Left colon (tissue), 2 donors: ENCODE results near the gene DUS1L. TPM values are rescaled to one million over a fixed set of nuclear protein-coding genes. Genes with fewer than 3 reads are reported as not detected.

Source experiments
- ATAC-seq: fragments of 200-7000 bp; cut with Tn5 transposase; one replicate; pipeline ENCODE4 v1.9.1; 2020; ENCODE audit warnings: mild to moderate bottlenecking, moderate library complexity
- DNase-seq, 2 donors: peaks; one replicate each; pipeline ENCODE4 v3.0.0-alpha.2; 2020
- intact Hi-C, 2 donors: fragments of 100-400 bp; cut with DNase I in 1 of 2; cut with micrococcal nuclease in 1 of 2; formaldehyde crosslinking; loops; one replicate each; pipeline versions ENCODE4 v1.11.2 to v1.14.0; 2022; cut with DNase I, micrococcal nuclease
- total RNA-seq, 2 donors: library from RNA; stranded (reverse); fragmentation: NEBNext Ultra II Directional; extraction: Animal tissue kit (Norgen Biotek cat#: 25700); gene quantifications; one replicate each; pipeline ENCODE4 v1.2.1, GENCODE V29; 2021
- donor health status: DM: no; HTN: no; CAD: no.
- donor health status: DM: yes; HTN: yes; CAD: no.

Gene DUS1L
- total RNA-seq, 2 donors from 2014 or later, result 127 to 146 TPM

DNA sequence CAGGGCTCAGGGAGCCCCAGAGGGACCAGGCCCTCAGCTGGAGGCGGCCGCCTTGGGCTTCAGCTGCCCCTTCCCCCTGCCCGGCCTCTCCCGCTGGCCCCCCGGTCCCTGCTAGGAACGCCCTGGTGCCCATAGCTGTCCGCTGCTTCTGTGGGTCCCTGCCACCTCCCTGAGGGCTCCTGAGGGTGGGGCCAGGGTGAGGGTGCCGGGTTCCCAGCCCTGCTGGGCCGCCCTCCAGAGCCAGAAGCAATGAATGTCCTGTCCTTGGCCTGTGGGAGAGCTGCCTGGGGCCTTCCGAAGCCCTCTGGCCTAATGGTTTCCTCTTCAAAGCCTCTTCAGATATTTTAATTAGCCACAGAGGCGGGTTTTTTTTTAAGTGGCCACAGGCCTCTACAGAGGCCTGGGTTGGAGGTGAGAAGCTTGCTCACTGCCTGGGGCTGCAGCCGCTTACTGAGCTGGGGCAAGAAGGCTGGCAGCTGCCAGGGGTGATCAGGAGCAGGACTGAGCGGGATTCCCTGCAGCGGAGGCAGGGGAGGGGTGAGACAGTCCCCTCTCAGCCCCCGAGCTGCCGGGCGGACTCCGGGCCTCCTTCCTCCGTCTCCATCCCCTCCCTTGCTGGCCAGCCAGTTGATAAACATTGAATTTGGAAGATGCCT, 52.8 kb downstream of the DUS1L start:
- ATAC-seq (no peak), DNase-seq (no peak)
- intact Hi-C loops, result no loop called here

DNA sequence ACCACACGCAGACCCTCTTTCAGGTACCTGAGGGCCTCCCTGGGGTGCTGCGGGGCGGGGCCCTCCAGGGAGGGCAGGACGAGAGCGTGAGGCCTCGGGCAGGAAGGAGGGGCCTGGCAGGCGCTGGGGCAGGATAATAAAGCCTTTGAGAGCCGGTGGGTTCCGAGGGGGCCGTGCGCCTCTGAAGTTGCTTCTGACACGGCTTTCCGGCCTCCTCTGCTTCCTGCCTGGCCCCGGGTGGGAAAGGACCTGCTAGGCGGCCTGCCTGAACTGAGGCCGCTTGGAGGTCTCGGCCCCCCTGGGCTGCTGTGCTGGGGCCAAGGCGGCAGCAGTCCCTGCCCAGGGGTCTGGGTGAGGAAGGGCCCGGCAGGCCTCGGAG, 53.4 kb downstream of the DUS1L start:
- ATAC-seq, result no peak
- intact Hi-C loops, result no loop called here
- no peak for DNase-seq

DNA sequence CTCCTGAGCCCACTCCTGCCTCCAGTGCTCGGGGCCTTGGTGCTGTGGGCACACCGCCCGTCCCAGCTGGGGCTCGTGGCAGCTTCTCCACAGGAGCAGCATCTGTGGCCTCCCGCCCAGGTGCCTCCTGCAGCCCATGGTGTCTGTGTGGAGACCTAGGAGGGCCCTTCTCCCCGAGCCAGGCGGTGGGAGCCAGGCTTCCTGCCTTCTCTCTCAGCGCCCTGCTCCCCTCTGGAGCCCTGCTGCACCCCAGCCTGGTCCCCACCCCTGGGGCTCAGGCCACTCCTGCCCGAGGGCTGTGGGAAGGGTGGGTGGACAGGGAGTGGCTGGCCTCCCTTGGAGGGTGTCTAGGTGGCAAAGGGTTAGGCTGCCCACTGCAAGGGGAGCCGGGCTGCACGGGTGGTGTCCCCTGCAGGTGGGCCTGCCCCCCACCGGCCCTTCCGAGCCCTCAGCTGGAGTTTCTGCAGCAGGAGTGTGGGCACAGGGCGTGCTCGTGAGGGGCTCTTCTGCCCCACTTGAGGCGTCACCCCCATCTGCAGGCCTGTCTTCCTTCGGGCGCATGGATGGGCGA, 53.9 kb downstream of the DUS1L start:
- DNase-seq (no peak), ATAC-seq (no peak)
- intact Hi-C loops, result no loop called here

DNA sequence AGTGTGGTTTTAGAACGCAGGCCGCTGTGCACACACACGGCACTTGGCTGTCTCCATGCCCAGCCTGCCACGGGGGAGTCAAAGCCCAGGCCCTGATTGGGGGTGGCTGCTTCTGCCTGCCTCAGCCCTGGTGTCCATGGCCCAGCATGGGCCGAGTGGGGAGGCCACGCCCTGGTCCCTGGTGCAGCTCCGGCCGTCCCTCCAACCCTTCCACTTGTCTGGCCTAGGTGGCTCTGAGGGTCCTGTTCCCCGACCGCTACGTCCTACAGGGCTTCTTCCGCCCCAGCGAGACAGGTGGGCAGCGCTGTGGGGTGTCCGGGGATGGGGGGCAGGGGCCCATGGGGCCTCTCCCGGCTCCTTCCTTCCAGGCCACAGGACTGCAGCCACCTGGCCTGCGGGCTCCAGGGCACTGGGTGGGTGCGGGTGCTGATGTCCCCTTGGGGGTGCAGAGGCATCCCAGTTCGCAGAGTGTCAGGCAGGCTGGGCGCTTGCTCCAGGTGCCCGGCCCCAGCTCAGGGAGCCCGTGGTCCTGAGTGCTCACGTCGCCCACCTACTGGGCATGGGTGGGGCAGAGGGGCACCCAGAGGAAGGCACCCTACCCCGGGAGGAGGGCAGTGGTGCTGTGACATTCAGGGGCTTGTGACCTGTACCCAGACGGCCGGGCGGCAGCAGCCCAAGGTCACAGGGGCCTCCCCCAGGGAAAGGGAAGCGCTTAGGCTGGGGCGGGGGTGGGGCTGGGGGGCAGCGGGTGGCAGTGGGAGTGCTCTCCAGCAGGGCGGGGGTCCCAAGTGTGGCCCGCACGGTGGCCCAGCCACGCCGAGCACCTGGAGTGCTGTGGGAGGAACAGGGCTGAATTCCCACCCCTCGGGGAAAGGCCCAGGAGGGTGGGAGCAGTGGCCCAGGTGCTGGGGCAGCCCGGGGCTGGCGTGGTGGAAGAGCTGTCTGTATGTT, 54.8 kb downstream of the DUS1L start:
- intact Hi-C loops, result no loop called here
- ATAC-seq (no peak), DNase-seq (no peak)

DNA sequence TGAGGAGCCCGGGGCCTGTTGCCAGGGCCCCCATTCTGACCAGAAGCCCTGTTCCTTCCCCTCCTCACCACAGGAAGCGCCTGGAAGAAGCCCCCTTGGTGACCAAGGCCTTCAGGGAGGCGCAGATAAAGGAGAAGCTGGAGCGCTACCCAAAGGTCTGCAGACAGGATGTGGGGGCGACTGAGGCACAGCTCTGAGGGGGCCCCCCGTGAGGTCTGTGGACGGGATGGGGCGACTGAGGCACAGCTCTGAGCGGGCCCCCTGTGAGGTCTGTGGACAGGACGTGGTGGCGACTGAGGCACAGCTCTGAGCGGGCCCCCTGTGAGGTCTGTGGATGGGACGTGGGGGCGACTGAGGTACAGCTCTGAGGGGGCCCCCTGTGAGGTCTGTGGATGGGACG, 56.2 kb downstream of the DUS1L start:
- no peak for DNase-seq
- intact Hi-C loops, result no loop called here
- no peak for ATAC-seq

DNA sequence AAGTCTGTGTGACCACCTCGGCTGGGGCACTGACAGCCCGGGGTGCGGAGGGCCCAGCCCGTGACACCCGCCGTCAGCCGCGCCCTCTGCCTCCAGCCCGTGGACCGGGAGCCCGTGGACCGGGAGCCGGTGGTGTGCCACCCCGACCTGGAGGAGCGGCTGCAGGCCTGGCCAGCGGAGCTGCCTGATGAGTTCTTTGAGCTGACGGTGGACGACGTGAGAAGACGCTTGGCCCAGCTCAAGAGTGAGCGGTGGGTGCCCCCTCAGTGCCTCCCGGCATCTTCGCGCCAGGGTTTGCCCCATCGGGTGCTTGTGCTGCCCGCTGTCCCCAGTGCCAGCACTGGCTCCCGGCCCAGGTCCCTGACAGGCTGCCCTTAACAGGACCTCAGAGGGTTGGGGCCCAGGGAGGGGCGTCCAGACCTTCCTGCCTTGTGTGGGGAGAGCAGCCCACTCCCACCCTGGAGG, 56.6 kb downstream of the DUS1L start:
- intact Hi-C loops, result no loop called here
- ATAC-seq (no peak), DNase-seq (no peak)

DNA sequence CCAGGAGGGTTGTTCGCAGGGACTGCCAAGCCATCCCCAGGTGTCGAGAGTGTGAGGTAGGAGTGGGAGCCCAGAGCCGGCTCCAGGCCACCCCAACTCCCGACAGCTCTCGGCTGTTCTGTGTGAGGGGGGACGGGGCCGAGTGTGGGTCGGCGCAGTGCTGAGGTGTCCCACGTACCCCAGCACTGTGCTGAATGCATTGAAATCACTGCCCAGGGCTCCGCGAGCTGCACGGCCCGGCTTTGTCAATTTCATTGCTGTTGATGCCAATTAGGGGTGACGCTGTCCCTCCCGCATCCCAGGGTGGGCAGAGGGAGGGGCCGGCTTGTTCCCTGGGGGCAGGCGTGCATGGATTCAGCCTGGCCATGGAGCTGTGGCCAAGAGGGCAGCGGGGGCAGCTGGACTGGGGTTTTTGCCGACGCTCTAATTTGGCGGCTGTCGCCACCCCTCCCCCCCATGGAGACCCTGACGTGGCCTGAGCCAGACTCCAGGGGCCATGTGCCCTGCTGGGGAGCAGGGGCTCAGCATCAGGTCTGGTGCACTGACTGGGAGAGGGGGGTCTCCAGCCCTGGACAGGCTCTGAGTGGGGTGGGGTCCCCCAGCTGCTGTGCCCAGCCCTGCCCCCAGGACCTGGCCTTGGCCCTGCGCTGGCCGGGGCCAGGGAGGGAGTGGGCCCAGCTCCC, 57.2 kb downstream of the DUS1L start:
- ATAC-seq (no peak), DNase-seq (no peak)
- intact Hi-C loops, result no loop called here

Other genes starting within 250 kb of the DUS1L start
- 10 to 100 TPM; 16.4 to 30.4 TPM for gene MCRIP1, start 232.5 kb downstream of the DUS1L start, total RNA-seq
- gene PPP1R27, start 230.8 kb downstream of the DUS1L start, total RNA-seq, result not detected
- 100 to 1,000 TPM; 560 to 669 TPM for gene P4HB, start 205.3 kb downstream of the DUS1L start, total RNA-seq
- gene ARHGDIA, start 194.5 kb downstream of the DUS1L start, total RNA-seq, result 100 to 1,000 TPM; 447 to 500 TPM
- gene ALYREF, start 174.2 kb downstream of the DUS1L start, total RNA-seq, result 10 to 100 TPM; 43.9 to 69.8 TPM
- gene ANAPC11, start 174.1 kb downstream of the DUS1L start, total RNA-seq, result 10 to 100 TPM; 83.6 to 88.6 TPM
- under 1 TPM in 1 of 2 donors, not detected in 1; 0.11 TPM for gene NPB, start 163.6 kb downstream of the DUS1L start, total RNA-seq
- 10 to 100 TPM; 49.9 to 68.9 TPM for gene PCYT2, start 154.4 kb downstream of the DUS1L start, total RNA-seq
- gene SIRT7, start 147.6 kb downstream of the DUS1L start, total RNA-seq, result 10 to 100 TPM; 63.2 to 67.5 TPM
- 10 to 100 TPM; 17.8 to 19.7 TPM for gene MAFG, start 138.1 kb downstream of the DUS1L start, total RNA-seq
- 10 to 100 TPM; 40.2 to 55.6 TPM for gene PYCR1, start 128.5 kb downstream of the DUS1L start, total RNA-seq
- under 1 TPM in 1 of 2 donors, not detected in 1; 0.17 TPM for gene MYADML2, start 118.6 kb downstream of the DUS1L start, total RNA-seq
- not detected for gene NOTUM, start 104.6 kb downstream of the DUS1L start, total RNA-seq
- 10 to 100 TPM; 29.8 to 35.9 TPM for gene ASPSCR1, start 88.2 kb downstream of the DUS1L start, total RNA-seq
- gene CENPX, start 42.9 kb downstream of the DUS1L start, total RNA-seq, result 100 to 1,000 TPM in 1 of 2 donors, 10 to 100 TPM in 1; 83.3 to 127 TPM
- 10 to 100 TPM; 14.2 to 20.8 TPM for gene LRRC45, start 42.5 kb downstream of the DUS1L start, total RNA-seq
- gene RAC3, start 34.1 kb downstream of the DUS1L start, total RNA-seq, result 1 to 10 TPM; 4.2 to 9.0 TPM
- 100 to 1,000 TPM; 111 to 137 TPM for gene DCXR, start 28.1 kb downstream of the DUS1L start, total RNA-seq
- gene RFNG, start 14.0 kb downstream of the DUS1L start, total RNA-seq, result 10 to 100 TPM; 31.5 to 32.3 TPM
- gene GPS1, start 13.9 kb downstream of the DUS1L start, total RNA-seq, result 10 to 100 TPM; 80.7 to 87.4 TPM
- gene FASN, start 32.4 kb upstream of the DUS1L start, total RNA-seq, result 100 to 1,000 TPM in 1 of 2 donors, 10 to 100 TPM in 1; 89.0 to 171 TPM
- gene CCDC57, start 147.0 kb upstream of the DUS1L start, total RNA-seq, result 10 to 100 TPM; 29.6 to 53.4 TPM
- 100 to 1,000 TPM; 112 to 168 TPM for gene SLC16A3, start 163.2 kb upstream of the DUS1L start, total RNA-seq
- gene CSNK1D, start 207.9 kb upstream of the DUS1L start, total RNA-seq, result 100 to 1,000 TPM; 165 to 166 TPM